NCI-H524 (cell line): ENCODE data around the gene PRKAG3.
"Not testable (repeated sequence)": the region's sequence is repeated elsewhere in the genome, so short reads cannot be mapped to it uniquely, and the experiment has no call there.

ENCODE experiments used
- DNase-seq, 2 experiments: peaks; one replicate each; lab custom pipeline; 2025; lab: John Stamatoyannopoulos, UW

The PRKAG3 gene

DNA sequence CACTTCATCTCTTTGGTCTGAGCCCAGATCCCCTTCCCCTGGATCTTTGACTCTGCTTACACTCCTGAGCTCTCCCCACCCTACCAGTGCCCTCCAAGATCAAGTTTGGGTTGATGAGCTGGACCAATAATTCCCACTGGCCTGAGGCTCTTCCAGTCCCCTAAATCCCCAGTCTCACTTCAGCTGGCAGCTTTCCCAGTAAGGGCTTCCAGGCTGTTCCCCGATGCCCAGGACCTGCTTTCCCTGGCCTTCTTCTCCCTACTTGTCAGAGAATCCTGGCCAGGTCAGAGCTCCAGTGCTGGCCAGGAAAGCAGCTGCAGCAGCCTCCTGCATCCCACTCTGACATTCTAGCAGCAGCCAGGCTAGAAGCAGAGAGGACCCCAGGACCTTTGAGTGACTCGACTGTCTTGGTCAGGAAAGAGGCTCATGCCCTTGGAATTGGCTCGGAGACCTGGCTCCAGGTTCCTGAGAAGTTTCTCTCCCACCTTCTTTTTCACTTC, 31.5 kb upstream of the PRKAG3 start:
- no peak for DNase-seq

DNA sequence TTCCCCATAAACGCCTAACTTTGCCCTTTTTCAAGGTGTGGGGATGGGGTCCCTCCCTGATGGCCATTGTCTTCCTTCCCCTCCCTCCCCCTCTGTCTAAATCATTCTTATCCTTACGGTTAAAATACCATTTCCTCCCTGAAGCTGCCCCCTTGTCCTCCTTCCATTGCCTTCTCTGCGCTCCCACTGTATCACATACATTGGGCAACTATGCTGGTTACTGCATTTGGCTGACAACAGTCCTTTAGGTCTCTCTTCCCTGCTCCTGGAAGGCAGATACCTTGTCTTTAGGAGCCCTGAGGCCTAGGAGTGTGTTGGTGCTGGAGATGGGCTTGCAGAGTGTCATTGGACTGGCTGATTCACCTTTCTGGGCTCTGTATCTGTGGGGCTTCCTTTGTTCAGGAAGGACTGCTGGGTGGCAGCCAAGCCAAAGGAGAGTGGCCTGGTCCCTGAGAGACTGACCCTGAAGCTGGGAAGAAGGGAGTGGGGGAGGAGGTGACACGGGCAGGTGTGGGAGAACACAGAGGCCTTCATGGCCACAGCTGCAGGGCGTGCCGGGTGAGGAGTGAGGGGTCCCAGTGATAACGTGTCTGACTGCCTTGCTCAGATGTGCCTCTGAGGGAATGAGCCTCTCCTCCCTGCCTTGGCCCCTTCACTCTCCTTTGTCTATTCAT, 30.2 kb upstream of the PRKAG3 start:
- no peak for DNase-seq

- peak; percentile 97 for DNase-seq
Observed at GRCh38 chr2:218860950-218861381, 29.4 kb upstream of the PRKAG3 start.

GRCh38 chr2:218859988-218860831, 28.6 kb upstream of the PRKAG3 start:
- DNase-seq = no peak

DNA sequence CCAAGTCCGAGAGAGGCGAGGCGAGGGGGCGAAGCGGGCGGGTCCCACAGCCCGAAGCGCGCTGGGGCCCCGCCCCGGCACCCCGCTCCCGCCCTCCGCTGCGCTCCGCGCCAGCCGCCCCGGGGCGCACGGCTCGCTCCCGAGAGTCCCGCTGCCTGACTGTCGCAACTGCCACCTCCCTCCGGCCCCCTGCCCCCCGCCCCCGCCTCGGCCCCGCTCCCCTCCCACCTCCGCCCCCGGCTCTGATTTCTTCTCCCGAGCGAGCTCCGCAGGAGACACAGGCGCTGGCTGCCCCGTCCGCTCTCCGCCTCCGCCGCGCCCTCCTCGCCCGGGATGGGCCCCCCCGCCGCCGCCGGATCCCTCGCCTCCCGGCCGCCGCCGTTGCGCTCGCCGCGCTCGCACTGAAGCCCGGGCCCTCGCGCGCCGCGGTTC, 28.0 kb upstream of the PRKAG3 start, which contains the start of gene WNT6:
TSS of gene WNT6 (plus strand) at position 250 of the 432 bp plus-strand sequence. CDS start 233 bp downstream, outside the sequence.
- DNase-seq = no peak

DNA sequence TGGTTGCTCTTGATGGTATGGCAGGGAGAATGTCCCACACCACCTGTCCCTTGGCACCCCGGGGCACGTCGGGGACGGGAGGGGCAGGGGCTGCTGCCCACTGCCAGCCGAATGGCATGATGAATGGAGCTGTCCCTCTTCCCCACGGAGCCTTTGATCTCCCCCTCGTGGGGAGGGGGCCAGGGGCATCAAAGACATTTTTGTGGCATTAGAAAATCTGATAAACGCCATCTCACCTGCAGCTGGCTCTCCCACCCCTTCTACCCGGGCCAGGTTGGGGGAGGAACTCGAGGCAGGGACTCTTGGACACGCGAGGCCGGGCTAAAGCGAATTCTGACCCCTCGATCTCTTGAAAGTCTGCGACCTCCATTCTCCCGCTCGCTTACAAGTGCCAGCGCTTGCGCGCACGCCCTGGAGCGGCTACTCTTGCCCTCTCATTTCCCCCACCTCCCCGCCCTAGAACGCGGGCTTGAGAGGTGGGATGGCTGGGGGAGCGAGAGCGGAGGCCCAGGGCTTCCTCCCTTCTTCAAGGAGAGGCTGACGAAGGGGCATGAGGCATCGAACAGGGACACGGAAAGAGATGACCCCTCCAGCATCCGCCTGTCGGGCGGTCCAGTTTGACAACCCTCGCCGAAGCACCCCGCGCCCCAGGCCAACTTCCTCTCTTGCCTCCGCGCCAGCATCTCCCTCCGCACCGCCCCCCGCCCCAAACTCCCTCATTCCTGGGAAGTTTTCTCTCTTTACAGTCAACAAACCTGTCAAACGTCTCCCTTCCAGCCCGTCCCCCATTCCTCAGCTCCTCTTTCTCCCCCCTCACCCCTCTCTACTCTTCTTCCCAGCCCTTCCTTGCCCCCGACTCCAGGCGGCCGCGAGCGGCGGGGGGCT, 27.3 kb upstream of the PRKAG3 start:
- DNase-seq = peak in 1 of 2 experiments; percentile 23

DNA sequence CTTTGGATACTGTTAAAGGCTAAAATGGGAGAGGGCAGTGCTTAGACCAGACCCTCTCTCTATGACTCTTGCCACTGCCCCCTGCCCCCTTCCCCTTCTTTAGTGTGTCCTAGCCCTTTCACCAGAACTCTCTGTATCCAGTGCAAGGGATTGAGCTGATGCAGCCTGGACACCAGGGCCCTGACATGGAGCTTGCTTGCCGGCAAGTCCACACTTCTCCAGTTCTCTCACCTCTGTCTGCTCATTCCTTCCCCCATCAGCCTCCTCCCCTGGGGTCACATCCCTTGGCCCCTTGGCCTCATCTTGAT, 26.5 kb upstream of the PRKAG3 start:
- DNase-seq = no peak

DNA sequence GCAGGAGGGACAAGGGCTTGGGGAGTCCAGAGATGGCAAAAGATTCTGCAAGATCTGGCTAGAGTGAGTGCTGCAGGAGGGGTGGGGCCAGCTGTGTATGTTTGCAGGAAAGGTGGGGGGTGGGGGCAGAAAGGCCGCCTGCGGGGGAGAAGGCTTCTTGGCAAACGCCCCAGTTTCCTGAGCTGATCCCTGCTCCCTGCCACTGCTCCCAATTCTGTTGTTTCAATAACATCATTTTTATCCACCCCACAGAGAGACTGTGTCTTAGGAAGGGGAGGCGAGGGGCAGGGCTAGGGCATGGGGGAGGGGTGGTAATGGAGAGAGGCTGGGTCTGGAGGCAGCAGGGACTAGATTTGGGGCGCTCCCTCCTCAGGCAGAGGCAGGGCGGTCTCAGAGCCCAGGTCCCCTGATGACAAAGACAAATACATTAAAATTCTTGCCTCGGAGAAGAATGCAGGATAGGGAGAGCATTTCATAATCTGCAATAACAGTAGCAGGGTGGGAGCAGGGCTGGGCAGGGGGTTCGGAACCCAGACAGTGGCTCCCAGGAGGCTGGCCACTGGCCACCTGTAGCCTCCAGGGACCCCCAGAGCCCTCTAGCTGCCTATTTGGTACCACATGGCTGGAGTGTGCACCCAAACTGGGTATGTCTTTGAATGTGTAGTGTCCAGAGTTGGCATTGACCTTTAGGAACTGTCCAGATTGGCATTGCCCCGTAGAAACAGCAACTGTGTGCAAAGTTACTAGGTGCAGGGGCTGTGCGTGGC, 26.0 kb upstream of the PRKAG3 start:
- DNase-seq = no peak

- no peak for DNase-seq
Observed at GRCh38 chr2:218856896-218857243, 25.3 kb upstream of the PRKAG3 start.

GRCh38 chr2:218856167-218856895, 24.7 kb upstream of the PRKAG3 start:
- no peak for DNase-seq

GRCh38 chr2:218855305-218856166, 23.9 kb upstream of the PRKAG3 start:
- DNase-seq = peak in 1 of 2 experiments; percentile 11

- no peak for DNase-seq
Observed at GRCh38 chr2:218854860-218855259, 23.3 kb upstream of the PRKAG3 start.

GRCh38 chr2:218853766-218854165, 22.2 kb upstream of the PRKAG3 start:
- no peak for DNase-seq

- DNase-seq = peak; percentile 50 to 67
Observed at GRCh38 chr2:218852911-218853667, 21.5 kb upstream of the PRKAG3 start.

- DNase-seq = no peak
Observed at GRCh38 chr2:218851286-218851685, 19.7 kb upstream of the PRKAG3 start.

DNA sequence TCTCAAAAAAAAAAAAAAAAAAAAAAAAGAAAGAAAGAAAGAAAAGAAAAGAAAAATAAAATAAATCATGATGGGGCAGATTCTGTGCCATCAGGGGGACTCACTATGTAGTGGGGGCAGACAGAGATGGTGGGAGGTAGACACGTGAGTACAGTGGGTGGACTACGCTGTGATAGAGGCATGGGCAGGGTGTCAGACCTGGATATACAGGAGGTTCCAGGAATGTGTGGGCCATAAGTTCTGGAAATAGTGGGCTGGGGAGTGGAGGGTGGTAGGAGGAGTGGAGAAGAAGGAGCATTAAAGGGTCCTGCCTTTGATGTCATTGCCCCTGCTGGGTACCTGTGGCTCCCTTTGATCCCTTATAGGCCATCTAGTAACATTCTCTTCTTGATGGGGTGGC, 19.2 kb upstream of the PRKAG3 start:
- DNase-seq = no peak

- no peak for DNase-seq
Observed at GRCh38 chr2:218849721-218850120, 18.1 kb upstream of the PRKAG3 start.

DNA sequence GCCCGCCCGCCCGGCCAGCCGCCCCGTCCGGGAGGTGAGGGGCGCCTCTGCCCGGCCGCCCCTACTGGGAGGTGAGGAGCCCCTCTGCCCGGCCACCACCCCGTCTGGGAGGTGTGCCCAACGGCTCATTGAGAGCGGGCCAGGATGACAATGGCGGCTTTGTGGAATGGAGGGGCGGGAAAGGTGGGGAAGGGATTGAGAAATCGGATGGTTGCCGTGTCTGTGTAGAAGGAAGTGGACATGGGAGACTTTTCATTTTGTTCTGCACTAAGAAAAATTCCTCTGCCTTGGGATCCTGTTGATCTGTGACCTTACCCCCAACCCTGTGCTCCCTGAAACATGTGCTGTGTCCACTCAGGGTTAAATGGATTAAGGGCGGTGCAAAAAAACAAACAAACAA, 15.4 kb upstream of the PRKAG3 start:
- not testable (repeated sequence) for DNase-seq

- not testable (repeated sequence) for DNase-seq
Observed at GRCh38 chr2:218844334-218844733, 12.7 kb upstream of the PRKAG3 start.
